ENCODE measurements around the gene PCDHA12.

The PCDHA12 gene

DNA sequence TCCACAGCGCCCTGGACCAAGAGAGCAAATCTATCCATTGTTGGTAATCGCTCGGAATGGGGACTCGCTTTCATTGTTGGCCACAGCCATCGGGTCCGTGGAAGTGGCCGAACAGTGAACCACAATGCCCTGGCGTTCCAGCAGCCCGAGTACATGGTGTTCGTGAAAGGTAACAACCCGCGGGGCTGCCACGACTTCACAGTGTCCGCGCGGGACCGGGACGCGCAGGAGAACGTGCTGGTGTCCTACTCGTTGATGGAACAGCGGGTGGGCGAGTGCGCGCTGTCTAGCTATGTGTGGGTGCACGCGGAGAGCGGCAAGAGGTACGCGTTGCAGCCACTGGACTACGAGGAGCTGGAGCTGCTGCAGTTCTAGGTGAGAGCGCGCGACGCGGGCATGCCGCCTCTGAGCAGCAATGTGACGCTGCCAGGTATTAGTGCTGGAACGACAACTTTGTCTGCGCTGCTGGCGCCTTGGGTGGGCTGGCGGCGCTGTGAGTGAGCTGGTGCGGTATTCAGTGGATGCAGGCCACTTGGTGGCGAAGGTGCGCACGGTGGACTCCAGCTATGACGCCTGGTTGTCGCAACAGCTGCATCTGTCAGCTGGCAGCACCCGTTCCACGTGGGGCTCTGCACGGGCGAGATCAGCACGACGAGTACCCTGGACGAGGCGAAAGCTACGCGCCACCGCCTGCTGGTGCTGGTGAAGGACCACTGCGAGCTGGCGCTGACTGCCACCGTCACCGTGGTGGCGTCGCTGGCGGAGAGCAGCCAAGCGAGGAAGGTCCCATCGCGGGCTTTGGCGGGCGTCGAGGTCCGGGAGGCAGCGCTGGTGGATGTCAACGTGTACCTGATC is 12.4 kb upstream of the PCDHA12 start:
- Histone ChIP-seq H3K36me3 (ENCODE audit: control insufficient read depth, low read length) (no peaks in the 10 kb centered on the region), H3K79me2 (ENCODE audit: control insufficient read depth, low read length) (no peaks in the 10 kb centered on the region), H3K27ac (ENCODE audit: low read depth, low read length) (no peak overlapping the region), H3K4me3 (ENCODE audit: low read length) (no peak overlapping the region), H3K27me3 (ENCODE audit: control insufficient read depth, low read length) (0 out of 2 replicates have a peak, but pooled peaks cover 2% of the 10 kb centered on the region), H4K20me1 (ENCODE audit: control insufficient read depth, insufficient read depth, low read depth, low read length) (no peaks in the 10 kb centered on the region), H3K9me3 (ENCODE audit: control insufficient read depth, insufficient read depth, low read length) (no peaks in the 10 kb centered on the region), H3K9me2 (replicated peaks; ENCODE audit: control insufficient read depth, low read length) (no peaks in the 10 kb centered on the region), H3K4me2 (ENCODE audit: low read length) (no peak overlapping the region), H3F3A (ENCODE audit: control insufficient read depth, insufficient read depth) (no peaks in the 10 kb centered on the region), H3K4me1 (ENCODE audit: control insufficient read depth, low read length) (no peaks in the 10 kb centered on the region)
- TF ChIP-seq, protein P1, sequence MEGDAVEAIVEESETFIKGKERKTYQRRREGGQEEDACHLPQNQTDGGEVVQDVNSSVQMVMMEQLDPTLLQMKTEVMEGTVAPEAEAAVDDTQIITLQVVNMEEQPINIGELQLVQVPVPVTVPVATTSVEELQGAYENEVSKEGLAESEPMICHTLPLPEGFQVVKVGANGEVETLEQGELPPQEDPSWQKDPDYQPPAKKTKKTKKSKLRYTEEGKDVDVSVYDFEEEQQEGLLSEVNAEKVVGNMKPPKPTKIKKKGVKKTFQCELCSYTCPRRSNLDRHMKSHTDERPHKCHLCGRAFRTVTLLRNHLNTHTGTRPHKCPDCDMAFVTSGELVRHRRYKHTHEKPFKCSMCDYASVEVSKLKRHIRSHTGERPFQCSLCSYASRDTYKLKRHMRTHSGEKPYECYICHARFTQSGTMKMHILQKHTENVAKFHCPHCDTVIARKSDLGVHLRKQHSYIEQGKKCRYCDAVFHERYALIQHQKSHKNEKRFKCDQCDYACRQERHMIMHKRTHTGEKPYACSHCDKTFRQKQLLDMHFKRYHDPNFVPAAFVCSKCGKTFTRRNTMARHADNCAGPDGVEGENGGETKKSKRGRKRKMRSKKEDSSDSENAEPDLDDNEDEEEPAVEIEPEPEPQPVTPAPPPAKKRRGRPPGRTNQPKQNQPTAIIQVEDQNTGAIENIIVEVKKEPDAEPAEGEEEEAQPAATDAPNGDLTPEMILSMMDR (IDR thresholded peaks at IDR 0.05; ENCODE audit: low read depth, low read length, poor library complexity, severe bottlenecking): no peak
- no peak for TF ChIP-seq EZH2phosphoT487 (IDR thresholded peaks at IDR 0.05; ENCODE audit: borderline replicate concordance, low read length)

GRCh38 chr5:140868721-140869554 is 6.2 kb upstream of the PCDHA12 start, which contains the start of gene PCDHA11:
Gene PCDHA11 (plus strand): TSS chr5:140868957. CDS start chr5:140869104, 147 bp downstream.
- Histone ChIP-seq H3K27me3 (ENCODE audit: control insufficient read depth, low read length) (0 out of 2 replicates have a peak, but pooled peaks cover 2% of the 10 kb centered on the region), H4K20me1 (ENCODE audit: control insufficient read depth, insufficient read depth, low read depth, low read length) (no peaks in the 10 kb centered on the region), H3K36me3 (ENCODE audit: control insufficient read depth, low read length) (no peaks in the 10 kb centered on the region), H3K4me3 (ENCODE audit: low read length) (no peak within 1 kb of the TSS), H3F3A (ENCODE audit: control insufficient read depth, insufficient read depth) (no peaks in the 10 kb centered on the region), H3K79me2 (ENCODE audit: control insufficient read depth, low read length) (no peaks in the 10 kb centered on the region), H3K27ac (ENCODE audit: low read depth, low read length) (no peak within 1 kb of the TSS), H3K9me2 (replicated peaks; ENCODE audit: control insufficient read depth, low read length) (no peaks in the 10 kb centered on the region), H3K4me1 (ENCODE audit: control insufficient read depth, low read length) (no peaks in the 10 kb centered on the region), H3K4me2 (ENCODE audit: low read length) (no peak within 1 kb of the TSS), H3K9me3 (ENCODE audit: control insufficient read depth, insufficient read depth, low read length) (no peaks in the 10 kb centered on the region)
- TF ChIP-seq, protein P1 (IDR thresholded peaks at IDR 0.05; ENCODE audit: low read depth, low read length, poor library complexity, severe bottlenecking): peak; percentile 19
- no peak for TF ChIP-seq EZH2phosphoT487 (IDR thresholded peaks at IDR 0.05; ENCODE audit: borderline replicate concordance, low read length)

DNA sequence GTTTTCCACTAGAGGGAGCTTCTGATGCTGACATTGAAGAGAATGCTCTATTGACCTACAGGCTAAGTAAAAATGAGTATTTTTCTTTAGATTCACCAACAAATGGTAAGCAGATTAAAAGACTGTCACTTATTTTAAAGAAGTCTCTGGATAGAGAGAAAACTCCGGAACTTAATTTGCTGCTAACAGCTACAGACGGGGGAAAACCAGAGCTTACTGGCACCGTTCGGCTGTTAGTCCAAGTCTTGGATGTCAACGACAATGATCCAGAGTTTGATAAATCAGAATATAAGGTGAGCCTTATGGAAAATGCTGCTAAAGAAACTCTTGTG is 5.6 kb upstream of the PCDHA12 start:
- no peaks in the 10 kb centered on the region for H3K9me3 ChIP-seq (ENCODE audit: control insufficient read depth, insufficient read depth, low read length)

More for the DNA sequence above, 5.6 kb upstream of the PCDHA12 start:
- H3F3A ChIP-seq (ENCODE audit: control insufficient read depth, insufficient read depth): no peaks in the 10 kb centered on the region
- H3K27me3 ChIP-seq (ENCODE audit: control insufficient read depth, low read length): 0 out of 2 replicates have a peak, but pooled peaks cover 2% of the 10 kb centered on the region
- H3K4me1 ChIP-seq (ENCODE audit: control insufficient read depth, low read length): no peaks in the 10 kb centered on the region
- no peak overlapping the region for H3K4me3 ChIP-seq (ENCODE audit: low read length)
- TF ChIP-seq, protein P1 (IDR thresholded peaks at IDR 0.05; ENCODE audit: low read depth, low read length, poor library complexity, severe bottlenecking): no peak
- no peak for TF ChIP-seq EZH2phosphoT487 (IDR thresholded peaks at IDR 0.05; ENCODE audit: borderline replicate concordance, low read length)
- H3K79me2 ChIP-seq (ENCODE audit: control insufficient read depth, low read length): no peaks in the 10 kb centered on the region
- H3K36me3 ChIP-seq (ENCODE audit: control insufficient read depth, low read length): no peaks in the 10 kb centered on the region
- no peak overlapping the region for H3K4me2 ChIP-seq (ENCODE audit: low read length)
- no peak overlapping the region for H3K27ac ChIP-seq (ENCODE audit: low read depth, low read length)
- no peaks in the 10 kb centered on the region for H3K9me2 ChIP-seq (replicated peaks; ENCODE audit: control insufficient read depth, low read length)
- H4K20me1 ChIP-seq (ENCODE audit: control insufficient read depth, insufficient read depth, low read depth, low read length): no peaks in the 10 kb centered on the region
